ENCODE results near the gene GATAD2B.

The GATAD2B gene

DNA sequence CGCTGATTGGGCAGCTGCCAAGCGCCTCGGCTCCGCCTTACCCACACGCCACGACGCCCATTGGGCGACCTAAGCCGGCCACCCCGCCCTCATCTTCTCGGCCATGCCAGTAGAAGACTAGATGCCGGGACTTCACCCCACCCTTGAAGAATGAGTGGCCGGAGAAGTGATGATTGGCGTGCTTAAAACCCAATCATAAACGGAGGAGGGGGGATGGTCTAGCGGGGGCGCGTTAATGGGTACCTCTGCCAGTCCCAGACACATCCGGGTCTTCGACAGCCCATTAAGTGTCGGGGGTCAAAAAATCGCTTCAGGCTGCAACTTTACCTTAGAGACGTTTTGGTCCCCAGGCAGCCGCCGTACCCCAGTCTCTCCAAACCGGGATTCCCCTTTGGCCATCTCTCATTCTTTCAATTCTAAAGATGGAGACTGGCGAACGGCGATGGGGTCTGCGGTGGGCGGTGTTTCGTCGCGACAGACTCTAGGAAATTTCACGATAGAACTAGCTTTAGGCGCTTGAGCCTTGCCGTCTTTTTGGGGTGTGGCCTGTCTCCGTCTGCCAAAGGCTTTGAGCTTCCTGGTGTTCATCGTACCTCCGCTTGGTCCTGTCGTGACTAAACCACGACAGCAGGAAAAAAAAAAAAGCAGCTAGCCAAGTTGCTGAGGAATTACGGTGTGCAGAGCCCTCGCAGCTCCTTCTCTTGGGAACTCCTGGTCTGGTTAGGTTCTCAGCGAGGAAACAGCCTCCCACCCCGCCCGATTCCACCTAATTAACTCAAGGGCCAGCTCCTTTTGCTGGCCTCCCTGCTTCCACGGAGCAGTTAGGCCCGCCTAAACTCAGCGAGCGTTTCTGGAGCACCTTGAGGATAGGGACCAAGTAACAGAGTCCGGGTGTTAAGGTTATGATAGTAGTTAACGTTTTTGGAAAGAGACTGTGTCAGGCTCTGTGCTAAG is at the start of gene GATAD2B:
GATAD2B (minus strand) TSS at position 1 of the 954 bp plus-strand sequence. CDS start 94,625 bp downstream, outside the sequence.
- peak; percentile 99 to 100 (median 100) for DNase-seq

DNA sequence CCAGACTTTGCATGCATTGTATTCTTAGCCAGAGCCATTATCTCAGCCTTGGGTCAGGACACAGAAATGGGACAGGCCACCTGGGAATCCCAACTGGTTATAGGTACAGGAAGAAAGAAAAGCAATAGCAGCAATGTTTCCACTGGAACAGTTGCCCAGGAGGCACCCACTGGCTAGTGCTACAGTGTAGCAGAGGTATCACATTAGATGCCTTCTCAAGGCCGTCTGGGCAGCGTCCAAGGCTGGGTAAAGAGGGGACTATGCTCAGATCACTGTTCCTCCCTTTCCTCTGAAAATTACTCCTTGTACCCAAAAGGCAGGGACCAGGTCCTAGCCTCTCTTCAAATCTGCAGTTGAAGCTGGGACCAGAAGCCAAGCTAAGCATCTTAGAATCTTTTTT is 47.6 kb upstream of the GATAD2B start:
- DNase-seq, result no peak

DNA sequence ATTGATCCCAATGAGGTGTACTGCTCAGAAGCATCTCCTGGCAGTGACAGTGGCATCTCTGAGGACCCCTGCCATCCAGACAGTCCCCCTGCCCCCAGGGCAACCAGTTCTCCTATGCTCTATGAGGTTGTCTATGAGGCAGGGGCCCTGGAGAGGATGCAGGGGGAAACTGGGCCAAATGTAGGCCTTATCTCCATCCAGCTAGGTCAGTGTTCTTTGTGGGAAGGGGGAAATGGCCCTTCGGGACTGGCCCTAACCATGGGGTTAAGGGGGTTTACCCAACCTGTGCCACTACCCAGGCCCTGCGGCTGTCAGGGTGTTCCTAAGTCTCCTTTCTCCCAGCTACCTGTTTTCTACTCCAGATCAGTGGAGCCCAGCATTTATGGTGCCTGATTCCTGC is 46.2 kb upstream of the GATAD2B start:
- no peak for DNase-seq

DNA sequence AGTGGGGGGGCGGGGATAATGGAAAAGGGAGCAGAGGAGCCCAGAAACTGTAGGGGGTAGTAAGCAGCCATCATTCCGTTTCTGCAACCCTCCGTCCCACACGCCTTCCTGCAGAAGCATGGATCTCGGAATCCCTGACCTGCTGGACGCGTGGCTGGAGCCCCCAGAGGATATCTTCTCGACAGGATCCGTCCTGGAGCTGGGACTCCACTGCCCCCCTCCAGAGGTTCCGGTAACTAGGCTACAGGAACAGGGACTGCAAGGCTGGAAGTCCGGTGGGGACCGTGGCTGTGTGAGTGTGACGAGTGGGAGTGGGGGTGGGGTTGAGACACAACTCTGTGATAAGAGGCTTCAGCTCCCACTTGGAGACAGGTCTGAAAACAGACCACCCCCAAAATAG is 45.6 kb upstream of the GATAD2B start:
- no peak for DNase-seq

DNA sequence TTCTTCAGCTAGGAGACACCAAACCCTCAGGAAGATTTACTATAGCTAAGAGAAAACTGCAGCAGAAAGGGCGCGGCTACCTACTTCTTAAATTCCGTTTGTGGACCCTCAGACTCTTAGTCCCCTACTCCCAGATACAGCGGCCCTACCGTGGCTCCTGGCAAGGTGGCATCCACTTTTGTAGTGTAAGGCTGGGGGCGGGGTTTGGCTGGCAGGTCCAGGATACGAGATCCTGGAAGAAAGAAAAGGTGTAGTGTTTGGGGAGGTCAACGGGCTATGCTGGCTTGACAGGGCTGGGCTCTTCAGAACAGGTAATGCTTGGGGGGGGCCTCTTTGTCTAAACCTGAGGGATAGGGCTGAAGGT is 45.2 kb upstream of the GATAD2B start:
- no peak for DNase-seq

DNA sequence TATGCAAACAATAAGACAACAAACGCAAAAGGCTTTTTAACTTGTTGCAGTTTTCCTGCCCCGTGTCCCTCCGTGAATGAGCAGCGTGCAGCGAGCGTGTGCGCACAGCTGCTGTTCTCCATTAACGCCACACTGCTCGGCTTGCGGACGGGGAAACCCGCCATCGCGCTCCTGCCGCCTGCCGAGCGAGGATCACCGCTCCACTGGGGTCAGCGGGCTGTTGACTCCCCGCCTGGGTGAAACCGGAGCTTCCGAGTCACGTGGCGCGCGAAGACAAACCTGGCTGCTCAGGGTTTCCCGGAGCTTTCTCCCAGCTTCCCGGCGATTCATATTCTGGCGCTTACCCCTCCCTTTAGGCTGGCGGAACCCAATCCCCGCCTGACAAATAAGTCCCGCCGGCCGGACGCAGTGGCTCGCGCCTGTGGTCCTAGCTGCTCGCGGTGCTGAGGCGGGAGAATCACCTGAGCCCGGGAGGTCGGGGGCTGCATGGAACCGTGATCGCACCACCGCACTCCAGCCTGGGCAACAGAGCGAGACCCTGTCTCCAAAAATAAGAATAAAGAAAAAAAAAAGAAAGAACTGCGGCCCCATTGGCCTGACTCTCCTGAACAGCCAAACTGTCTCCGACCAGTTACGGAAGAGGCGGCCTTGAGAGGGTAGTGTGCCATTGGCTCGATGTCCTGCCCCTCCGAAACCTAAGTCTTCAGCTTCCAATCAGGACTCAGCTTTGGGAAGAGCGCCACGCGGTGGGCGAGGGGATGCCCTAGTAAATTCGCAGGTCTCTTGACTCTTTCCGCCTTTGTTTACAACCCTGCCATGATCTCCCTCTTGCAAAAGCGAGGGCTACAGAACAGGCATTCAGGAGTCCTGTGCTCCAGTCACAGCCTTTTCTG is 44.6 kb upstream of the GATAD2B start, which contains the start of gene CREB3L4:
CREB3L4 (plus strand) TSS at position 796 of the 893 bp plus-strand sequence. CDS start 624 bp downstream, outside the sequence.
- DNase-seq, result peak; percentile 95 to 96 (median 96)

DNA sequence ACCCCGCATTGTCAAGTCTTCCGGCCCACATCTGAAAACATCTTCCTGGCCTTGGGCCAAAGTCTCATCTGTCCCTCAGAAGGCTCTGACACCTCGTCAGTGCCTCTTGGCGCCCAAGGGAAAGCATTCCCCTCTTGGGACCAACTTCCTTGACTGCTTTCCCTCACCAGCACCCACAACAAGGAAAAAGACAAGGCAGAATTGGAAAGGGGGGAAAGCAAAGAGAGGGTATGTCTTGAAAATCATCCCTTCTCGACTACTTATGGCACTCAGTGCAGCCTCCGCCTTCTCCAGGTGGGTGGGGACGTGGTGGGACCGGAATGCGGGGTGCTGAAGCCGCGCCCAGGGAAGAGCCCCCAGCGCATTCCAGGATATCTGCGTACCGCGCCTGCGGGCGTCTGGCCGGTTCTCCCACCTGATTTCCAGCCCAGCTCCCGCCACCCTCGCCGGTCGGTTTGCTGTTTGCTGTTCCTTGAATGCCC is 41.1 kb upstream of the GATAD2B start:
- DNase-seq, result peak in 1 of 3 donors; percentile 26

DNA sequence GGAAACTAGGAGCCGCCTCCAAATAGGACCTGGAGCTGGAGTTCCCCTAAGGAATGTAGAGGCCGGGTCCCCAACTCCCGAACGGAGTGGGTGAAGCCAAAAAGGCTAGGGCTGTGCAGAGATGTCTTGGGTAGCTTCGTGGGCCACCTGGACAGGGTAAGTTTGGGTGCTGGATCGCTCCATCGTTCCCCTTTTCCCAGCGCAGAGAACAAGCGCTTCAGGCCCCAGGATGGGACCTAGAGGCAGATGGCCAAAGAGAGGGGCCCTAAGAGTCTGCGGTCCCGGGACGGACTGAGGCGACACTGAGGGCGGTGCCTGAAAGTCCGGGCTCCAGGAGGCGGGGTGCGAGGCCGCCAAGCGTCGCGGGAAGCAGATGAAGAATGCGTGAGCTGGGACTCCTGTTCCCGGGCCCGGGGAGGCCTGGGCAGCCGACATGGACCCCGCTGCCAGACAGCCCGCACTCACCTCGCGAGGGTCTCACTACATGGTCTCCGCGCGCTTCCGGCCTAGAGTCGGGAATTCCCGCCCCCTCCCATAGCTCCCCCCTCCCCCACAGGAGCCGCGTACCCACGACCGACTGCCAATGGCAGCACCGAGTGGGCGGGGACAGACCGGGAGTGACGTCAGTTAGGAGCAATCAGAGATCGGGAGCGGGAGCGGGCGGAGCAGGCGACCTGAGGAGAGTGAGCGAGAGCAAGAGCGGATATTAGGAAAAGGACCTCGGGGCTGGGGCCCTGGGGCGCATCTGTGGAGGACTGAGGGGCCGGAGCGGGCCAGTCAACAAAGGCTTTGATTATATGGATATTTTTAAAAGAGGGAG is 40.5 kb upstream of the GATAD2B start, which contains the start of gene SLC39A1:
SLC39A1 (minus strand) TSS at position 508 of the 820 bp plus-strand sequence. CDS start 822 bp downstream, outside the sequence.
- DNase-seq, result peak; percentile 98

DNA sequence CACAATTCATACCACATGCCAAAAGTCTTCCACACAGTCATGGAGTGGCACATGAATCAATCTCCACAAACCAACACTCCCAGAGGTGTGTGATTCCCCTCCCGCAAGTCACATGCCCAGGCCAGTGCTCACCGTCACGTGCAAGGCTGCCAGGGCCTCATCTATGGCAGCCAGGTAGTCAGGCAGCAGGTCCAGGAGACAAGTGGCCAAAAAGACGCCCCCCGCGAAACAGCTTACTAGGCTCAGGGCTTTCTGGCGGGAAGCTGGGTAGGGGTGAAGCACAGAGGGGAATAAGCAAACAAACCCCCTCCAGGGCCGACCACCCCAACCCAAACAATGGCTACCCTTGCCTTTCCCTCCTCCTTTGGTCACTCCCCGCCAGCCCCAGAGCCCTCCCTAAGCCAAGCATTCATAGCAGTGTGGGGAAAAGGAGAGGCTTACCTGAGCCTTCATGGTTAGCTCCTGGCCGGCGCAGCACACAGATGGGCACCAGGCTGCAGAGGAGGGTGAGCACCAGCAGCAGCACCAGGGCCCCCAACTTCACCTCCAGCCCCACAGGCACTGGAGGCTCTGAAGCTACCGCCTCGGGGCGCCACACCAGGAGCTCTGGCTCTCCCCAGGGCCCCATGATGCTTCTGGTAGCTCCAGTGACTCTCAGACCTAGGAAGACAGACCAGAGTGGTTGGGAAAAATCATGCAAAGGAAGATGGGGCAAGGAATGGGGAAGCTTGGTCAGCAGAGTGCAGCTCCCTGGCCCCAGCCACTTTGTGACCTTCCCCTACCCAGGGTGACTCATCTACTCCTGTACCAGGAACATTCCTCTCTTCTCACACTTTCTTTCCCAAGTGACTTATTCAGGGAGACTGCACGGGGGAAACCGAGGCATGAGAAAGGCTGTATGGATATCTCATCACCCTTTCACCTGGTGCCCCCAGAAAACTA is 39.6 kb upstream of the GATAD2B start:
- DNase-seq, result peak; percentile 80 to 86 (median 84)

DNA sequence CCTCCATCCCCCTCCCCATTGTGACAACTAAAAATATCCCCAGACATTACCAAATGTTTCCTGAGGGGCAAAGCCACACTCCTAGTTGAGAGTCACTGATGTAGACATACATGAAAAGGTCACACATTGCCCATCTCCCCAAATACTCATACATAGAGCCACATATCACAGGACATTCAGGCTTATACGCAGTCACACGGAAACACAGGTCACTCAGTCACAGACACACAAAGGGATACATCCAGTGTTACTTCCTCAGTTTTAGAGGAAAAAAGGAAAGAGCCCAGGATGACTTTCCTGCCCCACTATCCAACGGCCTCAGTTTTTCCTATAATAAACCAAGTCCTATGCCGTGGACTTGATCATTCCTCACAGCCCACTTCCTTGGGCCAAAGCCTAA is 38.6 kb upstream of the GATAD2B start:
- DNase-seq, result no peak

DNA sequence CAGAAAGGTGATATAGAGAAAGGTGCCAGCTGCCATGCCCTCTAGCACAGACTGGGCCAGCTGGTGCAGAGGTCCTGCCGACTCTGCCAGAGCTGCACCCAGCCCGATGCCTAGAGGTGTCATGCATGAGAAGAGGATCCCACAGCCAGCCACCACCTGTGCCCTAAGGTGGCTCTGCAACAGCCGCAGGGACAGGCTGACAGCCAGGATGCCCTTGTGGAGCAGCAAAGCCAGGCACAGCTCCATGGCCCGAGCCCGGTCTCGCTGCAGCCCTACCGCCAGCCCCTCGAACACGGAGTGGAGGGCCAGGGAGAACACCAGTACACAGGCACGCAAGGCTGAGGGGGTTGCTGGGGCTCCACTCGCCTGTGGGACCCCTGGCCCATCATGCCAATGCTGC is 37.4 kb upstream of the GATAD2B start:
- no peak for DNase-seq

DNA sequence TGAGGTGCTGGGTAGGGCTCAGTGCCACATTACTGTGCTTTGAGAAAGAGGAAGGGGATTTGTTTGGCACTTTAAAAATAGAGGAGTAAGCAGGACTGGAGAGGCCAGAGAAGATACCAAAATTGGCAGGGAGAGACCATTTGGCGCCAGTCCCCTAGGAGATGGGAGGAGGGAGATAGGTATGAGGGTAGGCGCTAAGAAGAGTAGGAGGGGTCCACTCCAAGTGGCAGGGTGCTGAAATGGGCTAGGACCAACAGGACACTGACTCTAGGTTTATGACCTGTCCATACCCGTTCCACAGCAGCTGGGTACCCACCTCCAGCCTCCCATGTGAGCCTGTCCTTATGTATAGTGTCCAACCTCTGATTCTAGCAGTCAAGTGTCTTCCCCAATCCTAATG is 36.7 kb upstream of the GATAD2B start:
- no peak for DNase-seq

DNA sequence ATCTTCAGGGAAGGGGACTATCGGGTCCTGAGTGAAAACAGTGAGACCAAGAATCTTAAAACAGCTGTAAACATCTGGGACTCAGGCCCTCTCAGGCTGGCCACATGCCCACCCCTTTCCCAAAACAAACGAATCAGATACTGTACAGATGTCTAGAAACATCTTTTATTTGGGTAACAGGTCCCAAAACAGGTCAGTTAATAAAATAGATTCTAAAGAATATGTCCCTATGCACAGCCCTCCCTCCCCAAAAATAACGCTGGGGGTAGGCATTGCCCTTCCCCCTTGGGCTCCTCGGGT is 36.1 kb upstream of the GATAD2B start:
- DNase-seq, result no peak

DNA sequence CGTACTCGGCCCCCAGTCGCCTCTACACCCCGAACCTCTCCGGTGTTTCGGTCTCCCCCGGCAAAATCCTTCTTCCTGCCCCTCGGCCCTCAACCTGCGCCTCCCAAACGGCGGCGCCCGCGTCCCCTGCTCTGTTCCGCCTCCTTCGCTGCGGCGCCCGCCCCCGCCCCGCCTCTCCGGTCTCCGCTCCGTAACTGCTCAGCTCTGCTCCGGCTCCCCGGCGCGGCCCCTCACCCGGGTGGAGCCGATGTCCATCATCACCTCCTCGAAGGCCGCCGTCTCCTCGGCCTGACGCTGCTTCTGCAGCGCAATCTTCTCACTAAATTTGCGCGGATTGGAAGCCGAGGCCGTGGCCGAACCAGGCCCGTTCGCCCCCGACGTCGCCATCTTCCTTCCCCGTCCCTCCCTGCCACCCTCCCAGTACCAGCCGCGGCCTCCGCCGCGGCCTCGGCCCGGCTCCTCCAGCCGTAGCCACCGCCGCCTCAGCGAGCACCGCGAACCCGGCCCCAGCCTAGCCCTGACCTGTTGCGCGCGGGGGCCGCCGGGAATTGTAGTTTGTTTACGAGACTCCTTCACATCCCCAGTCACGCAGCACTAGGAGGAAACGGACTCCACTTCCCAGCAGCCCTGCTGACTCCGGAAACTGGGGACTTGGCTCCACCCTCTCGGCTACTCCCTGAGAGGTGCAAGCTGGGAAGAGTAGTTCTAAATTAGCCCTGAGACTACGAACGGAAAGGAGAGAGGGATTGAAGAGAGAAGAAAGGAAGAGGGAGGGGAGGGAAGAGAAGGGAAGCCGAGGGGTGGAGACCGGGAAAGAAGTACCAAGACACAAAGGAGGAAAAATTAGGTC is 35.6 kb upstream of the GATAD2B start, which contains the start of gene CRTC2:
CRTC2 (minus strand) TSS at position 502 of the 850 bp plus-strand sequence; CDS start at position 387, 115 bp downstream.
- DNase-seq, result peak; percentile 98

DNA sequence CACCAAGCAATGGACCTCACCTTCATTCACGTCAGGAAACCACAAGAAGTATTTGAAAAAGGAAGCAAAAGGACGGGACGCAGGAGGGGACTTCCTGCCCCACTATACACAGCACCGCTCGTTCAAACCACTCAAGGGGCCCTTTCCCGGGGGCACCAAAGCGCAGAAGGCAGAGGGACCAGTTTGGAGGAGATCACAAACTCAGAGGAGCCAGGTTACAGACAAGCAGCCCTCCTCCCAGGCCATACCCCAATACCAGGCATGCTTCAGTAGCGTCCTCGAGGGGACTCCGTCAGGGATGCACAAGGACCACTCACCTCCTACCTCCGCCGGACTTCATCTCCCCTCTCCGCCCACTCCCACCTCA is 35.0 kb upstream of the GATAD2B start:
- DNase-seq, result peak; percentile 38 to 58 (median 57)

DNA sequence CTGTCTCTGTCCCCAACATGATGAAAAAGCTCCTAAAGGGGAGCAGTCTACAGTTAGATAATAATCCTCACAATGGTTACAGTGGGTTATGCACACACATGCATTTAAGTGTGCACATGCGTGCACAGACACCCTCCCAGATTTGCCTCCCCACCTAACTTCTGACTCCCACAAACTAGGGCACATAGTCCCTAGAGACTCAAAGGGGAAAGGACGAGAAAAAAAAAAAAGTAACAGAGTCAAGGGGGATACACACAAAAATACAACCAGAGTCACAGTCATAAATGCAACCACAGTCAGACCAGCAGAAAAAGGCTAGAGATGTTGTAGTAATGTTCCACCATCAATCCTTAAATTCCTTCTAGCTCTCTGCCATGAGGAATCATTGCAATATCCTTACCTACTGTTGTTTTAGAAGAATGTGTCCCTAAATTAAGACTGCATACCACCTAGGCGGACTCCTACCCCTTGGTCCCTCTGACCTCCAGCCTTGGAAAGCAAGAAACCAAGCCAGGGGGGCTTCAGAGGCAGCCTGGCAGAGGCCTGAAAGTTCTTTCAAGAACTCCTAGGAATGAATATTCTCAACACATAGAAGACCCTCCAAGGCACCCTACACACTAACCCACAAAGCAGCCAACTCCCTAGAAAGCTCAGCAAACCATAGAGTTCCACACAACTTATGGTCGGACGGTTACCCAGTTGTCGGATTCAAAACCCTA is 34.4 kb upstream of the GATAD2B start:
- DNase-seq, result no peak

DNA sequence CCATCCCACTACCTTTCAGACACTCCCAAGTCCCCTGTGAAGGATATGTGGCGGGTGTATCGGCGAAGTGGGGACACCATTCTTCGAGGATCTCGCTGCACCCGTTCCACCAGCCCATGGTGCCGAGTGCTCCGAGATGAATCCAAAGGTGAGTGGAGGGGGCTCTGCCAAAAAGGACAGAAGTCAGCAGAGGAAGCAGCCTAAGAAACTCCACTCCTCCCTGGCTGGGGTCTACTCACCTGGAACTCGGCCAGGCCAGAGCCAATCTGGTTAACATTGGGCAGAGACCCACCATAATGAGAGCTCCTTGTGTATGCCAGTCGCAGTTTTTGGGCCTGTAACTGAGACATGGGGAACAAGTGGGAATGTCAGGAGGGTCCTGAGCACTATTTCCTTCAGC is 32.1 kb upstream of the GATAD2B start:
- no peak for DNase-seq

DNA sequence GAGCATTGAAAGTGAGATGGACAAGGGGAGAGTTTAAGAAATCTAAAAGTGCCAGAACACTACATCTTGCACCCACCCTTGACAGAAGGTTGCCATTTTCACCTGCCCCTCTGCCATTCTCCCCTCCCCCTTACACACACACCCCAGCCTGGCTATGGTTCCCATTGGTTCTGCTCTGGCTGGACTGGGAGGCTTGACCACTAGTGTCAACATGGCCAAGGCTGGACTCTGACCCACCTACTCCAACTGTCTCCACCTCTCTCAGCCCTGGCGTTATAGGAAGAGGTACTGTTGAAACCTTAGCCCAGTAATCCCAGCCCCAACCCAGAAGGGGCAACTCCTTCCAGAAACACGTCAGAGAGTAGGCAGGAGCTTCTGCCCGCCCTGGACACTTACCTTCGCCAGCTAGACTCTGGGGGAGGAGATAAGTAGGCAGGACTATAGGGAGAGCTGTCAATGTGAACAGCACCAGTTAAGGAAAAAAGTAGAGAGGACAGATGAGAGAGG is 31.1 kb upstream of the GATAD2B start:
- DNase-seq, result no peak

DNA sequence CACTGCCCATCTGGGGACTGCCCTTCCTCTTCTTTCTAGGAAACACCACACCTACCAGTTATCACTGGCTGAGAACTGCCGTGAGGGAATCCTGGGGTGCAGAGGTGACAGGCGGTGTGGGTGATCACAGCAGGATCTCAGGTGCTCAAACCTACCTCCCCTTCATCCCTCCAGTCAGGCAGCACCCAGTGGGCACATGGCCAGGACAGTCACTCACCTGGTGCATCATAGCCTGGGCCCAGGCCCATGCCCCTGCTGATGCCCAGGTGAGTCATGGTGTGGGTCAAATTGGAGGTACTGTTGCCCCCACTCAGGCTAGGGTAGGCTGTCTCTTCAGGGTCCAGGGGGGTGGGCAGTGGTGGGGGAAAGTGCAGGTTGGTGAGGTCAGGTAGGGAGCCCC is 29.0 kb upstream of the GATAD2B start:
- DNase-seq, result no peak

All from suppressor macrophage treated with lipopolysaccharide for 1 hour (primary cell).